ENCODE measurements around the gene RSPH6A.

DNA sequence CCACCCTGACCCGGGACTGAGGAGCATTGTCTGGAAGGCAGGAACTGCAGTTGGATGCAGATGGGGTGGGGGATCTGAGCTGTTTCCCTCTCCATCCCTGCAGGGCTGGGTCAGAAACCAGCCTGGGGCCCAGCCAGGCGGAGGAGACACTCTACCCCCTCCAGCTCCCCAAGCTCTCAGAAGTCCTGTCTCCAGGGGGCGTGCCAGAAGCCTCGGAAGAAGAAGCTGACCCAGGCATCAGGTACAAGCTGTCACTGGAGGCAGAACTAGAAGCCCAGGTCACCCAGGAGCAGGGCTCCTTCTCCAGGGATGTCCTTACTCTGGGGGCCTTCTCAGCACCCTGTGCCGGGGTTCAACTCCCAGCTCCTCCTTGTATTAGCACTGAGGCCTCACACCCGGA, 61.6 kb downstream of the RSPH6A start:
- TF ChIP-seq, protein P1, sequence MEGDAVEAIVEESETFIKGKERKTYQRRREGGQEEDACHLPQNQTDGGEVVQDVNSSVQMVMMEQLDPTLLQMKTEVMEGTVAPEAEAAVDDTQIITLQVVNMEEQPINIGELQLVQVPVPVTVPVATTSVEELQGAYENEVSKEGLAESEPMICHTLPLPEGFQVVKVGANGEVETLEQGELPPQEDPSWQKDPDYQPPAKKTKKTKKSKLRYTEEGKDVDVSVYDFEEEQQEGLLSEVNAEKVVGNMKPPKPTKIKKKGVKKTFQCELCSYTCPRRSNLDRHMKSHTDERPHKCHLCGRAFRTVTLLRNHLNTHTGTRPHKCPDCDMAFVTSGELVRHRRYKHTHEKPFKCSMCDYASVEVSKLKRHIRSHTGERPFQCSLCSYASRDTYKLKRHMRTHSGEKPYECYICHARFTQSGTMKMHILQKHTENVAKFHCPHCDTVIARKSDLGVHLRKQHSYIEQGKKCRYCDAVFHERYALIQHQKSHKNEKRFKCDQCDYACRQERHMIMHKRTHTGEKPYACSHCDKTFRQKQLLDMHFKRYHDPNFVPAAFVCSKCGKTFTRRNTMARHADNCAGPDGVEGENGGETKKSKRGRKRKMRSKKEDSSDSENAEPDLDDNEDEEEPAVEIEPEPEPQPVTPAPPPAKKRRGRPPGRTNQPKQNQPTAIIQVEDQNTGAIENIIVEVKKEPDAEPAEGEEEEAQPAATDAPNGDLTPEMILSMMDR (IDR thresholded peaks at IDR 0.05): no peak
- TF ChIP-seq EP300 (IDR thresholded peaks at IDR 0.05; ENCODE audit: low read depth) (no peak), POLR2A (IDR thresholded peaks at IDR 0.05) (no peak), POLR2AphosphoS5 (IDR thresholded peaks at IDR 0.05) (no peak)
